ENCODE measurements around the gene UBE2G1. TPM values are rescaled to one million over a fixed set of nuclear protein-coding genes. Genes with fewer than 3 reads are reported as not detected.

The UBE2G1 gene
- total RNA-seq, 2 donors from 2014 or later = 26.7 to 29.3 TPM

DNA sequence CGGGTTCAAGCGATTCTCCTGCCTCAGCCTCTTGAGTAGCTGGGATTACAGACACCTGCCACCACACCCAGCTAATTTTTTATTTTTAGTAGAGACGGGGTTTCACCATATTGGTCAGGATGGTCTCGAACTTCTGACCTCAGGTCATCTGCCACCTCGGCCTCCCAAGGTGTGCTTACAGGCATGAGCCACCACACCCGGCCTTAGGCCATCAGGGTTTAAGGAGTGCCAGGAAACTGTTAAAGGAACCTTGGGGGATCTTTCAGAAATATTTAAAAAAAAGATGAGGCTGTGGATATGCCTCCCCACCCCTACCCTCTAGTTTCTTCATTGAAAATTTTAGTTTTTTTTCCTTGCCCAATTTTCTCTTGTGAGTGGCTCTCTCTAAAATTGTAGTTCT lies 31.4 kb upstream of the UBE2G1 start:
- intact Hi-C loops (cut with DNase I) = no loop called here
- DNase-seq = no peak
- no peak for TF ChIP-seq POLR2A (IDR thresholded peaks at IDR 0.05)
- no peak for TF ChIP-seq CTCF (IDR thresholded peaks at IDR 0.05)
- no peaks in the 10 kb centered on the region for H3K27me3 ChIP-seq
- H3K4me3 ChIP-seq = no peak overlapping the region
- H3K4me1 ChIP-seq = no peaks in the 10 kb centered on the region
- no peak for ATAC-seq
- H3K9me3 ChIP-seq = no peaks in the 10 kb centered on the region
- 83 to 93% methylated on average over 6 of the region's 6 CpGs for WGBS, 2 donors
- H3K36me3 ChIP-seq (replicated peaks in 1 of 2; ENCODE audit: insufficient read depth in 1 of 2, low read depth in 2 of 2) = no peaks in the 10 kb centered on the region
- no peak overlapping the region for H3K27ac ChIP-seq

- Histone ChIP-seq H3K9me3 (no peaks in the 10 kb centered on the region), H3K4me3 (no peak overlapping the region), H3K27me3 (no peaks in the 10 kb centered on the region), H3K4me1 (no peaks in the 10 kb centered on the region), H3K27ac (no peak overlapping the region), H3K36me3 (replicated peaks in 1 of 2; ENCODE audit: insufficient read depth in 1 of 2, low read depth in 2 of 2) (no peaks in the 10 kb centered on the region)
- ATAC-seq (no peak), DNase-seq (no peak)
- intact Hi-C loops (cut with DNase I) = no loop called here
- WGBS, 2 donors = 75 to 81% methylated on average over 3 of the region's 3 CpGs
- no peak for TF ChIP-seq POLR2A (IDR thresholded peaks at IDR 0.05)
- TF ChIP-seq CTCF (IDR thresholded peaks at IDR 0.05) = no peak
Measured at GRCh38 chr17:4395111-4395478, 28.6 kb upstream of the UBE2G1 start.

- Histone ChIP-seq H3K27ac (no peak overlapping the region), H3K9me3 (no peaks in the 10 kb centered on the region), H3K4me1 (no peaks in the 10 kb centered on the region), H3K4me3 (no peak overlapping the region), H3K27me3 (no peaks in the 10 kb centered on the region), H3K36me3 (replicated peaks in 1 of 2; ENCODE audit: insufficient read depth in 1 of 2, low read depth in 2 of 2) (no peaks in the 10 kb centered on the region)
- ATAC-seq (no peak), DNase-seq (no peak)
- 75 to 89% methylated on average over 4 to 5 of the region's 5 CpGs for WGBS, 2 donors
- TF ChIP-seq CTCF (IDR thresholded peaks at IDR 0.05) (no peak), POLR2A (IDR thresholded peaks at IDR 0.05) (no peak)
- intact Hi-C loops (cut with DNase I) = no loop called here
Measured at GRCh38 chr17:4394208-4395110, 28.0 kb upstream of the UBE2G1 start.

- Histone ChIP-seq H3K4me1 (no peaks in the 10 kb centered on the region), H3K27me3 (no peaks in the 10 kb centered on the region), H3K4me3 (no peak overlapping the region), H3K9me3 (no peaks in the 10 kb centered on the region), H3K36me3 (replicated peaks in 1 of 2; ENCODE audit: insufficient read depth in 1 of 2, low read depth in 2 of 2) (no peaks in the 10 kb centered on the region), H3K27ac (no peak overlapping the region)
- TF ChIP-seq POLR2A (IDR thresholded peaks at IDR 0.05) (no peak), CTCF (IDR thresholded peaks at IDR 0.05) (no peak)
- ATAC-seq = no peak
- intact Hi-C loops (cut with DNase I) = no loop called here
- DNase-seq = no peak
- WGBS, 2 donors = 39 to 68% methylated on average over 4 to 7 of the region's 7 CpGs
Measured at GRCh38 chr17:4393806-4394205, 27.3 kb upstream of the UBE2G1 start.

DNA sequence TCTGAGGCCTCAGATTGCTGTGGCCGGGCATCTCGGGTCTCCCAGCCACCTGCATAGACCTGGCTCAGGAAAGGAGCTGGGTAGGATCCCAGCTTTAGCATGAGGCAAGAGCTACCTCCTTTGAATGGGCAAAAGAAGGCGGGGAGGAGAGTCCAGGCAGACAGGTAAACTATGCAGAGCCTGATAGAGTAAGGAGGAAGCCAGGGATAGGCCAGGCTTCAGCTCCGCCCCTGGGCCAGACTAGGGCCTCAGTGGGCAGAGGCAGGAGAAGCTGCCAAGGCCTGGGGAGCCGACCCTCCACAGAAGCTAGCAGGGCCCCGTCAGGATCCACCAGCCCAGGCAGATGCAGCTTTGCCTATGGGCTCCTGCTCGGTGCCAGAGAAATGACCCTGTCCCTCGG lies 22.6 kb upstream of the UBE2G1 start:
- TF ChIP-seq CTCF (IDR thresholded peaks at IDR 0.05) (no peak), POLR2A (IDR thresholded peaks at IDR 0.05) (no peak)
- intact Hi-C loops (cut with DNase I) = no loop called here
- H3K36me3 ChIP-seq (replicated peaks in 1 of 2; ENCODE audit: insufficient read depth in 1 of 2, low read depth in 2 of 2) = no peaks in the 10 kb centered on the region
- DNase-seq = no peak
- H3K4me3 ChIP-seq = no peak overlapping the region
- no peak overlapping the region for H3K27ac ChIP-seq
- H3K9me3 ChIP-seq = no peaks in the 10 kb centered on the region
- H3K27me3 ChIP-seq = no peaks in the 10 kb centered on the region
- no peak for ATAC-seq
- no peaks in the 10 kb centered on the region for H3K4me1 ChIP-seq
- WGBS, 2 donors = 67 to 68% methylated on average over 7 to 8 of the region's 8 CpGs

Data from body of pancreas (tissue), 4 donors.